DOHH2 (cell line): ENCODE data around the gene CCNC.
A peak's percentile ranks its signal among the peaks of the same experiment; 100 is the strongest.

Source experiments
- H3F3A ChIP-seq: fragments of 200-600 bp; sonication (generic), shearing (Covaris generic); 2 replicates; pipeline ENCODE4 v1.6.0; 2016; ENCODE audit warnings: antibody characterized with exemption, mild to moderate bottlenecking; ENCODE audit not compliant: control insufficient read depth, insufficient read depth
- H3K27ac ChIP-seq: fragments of 200-600 bp; sonication (generic); 2 replicates; pipeline ENCODE4 v1.5.1; 2014; ENCODE audit warnings: low read depth, mild to moderate bottlenecking, low read length, moderate library complexity
- H3K27me3 ChIP-seq: fragments of 200-600 bp; sonication (generic); 2 replicates; pipeline ENCODE4 v1.6.1; 2014; ENCODE audit warnings: mild to moderate bottlenecking, low read length, mixed read lengths; ENCODE audit not compliant: control insufficient read depth
- H3K36me3 ChIP-seq: fragments of 200-600 bp; sonication (generic); 2 replicates; pipeline ENCODE4 v1.6.1; 2014; ENCODE audit warnings: mild to moderate bottlenecking, low read length, moderate library complexity, mixed read lengths; ENCODE audit not compliant: control insufficient read depth
- H3K4me1 ChIP-seq: fragments of 200-600 bp; sonication (generic); 2 replicates; pipeline ENCODE4 v1.6.1; 2014; ENCODE audit warnings: mild to moderate bottlenecking, low read length, mixed read lengths; ENCODE audit not compliant: control insufficient read depth
- H3K4me2 ChIP-seq: fragments of 200-600 bp; sonication (generic); 2 replicates; pipeline ENCODE4 v1.6.0; 2014; ENCODE audit warnings: mild to moderate bottlenecking, low read length, moderate library complexity
- H3K4me3 ChIP-seq: fragments of 200-600 bp; sonication (generic); 2 replicates; pipeline ENCODE4 v1.5.1; 2014; ENCODE audit warnings: mild to moderate bottlenecking, low read length, mixed read lengths
- H3K79me2 ChIP-seq: fragments of 200-600 bp; sonication (generic); 2 replicates; pipeline ENCODE4 v1.6.1; 2014; ENCODE audit warnings: mild to moderate bottlenecking, low read length, mixed read lengths; ENCODE audit not compliant: control insufficient read depth
- H3K9me2 ChIP-seq: fragments of 200-600 bp; sonication (generic); replicated peaks from 2 replicates; pipeline ENCODE4 v1.6.1; 2014; ENCODE audit warnings: mild to moderate bottlenecking, low read length, mixed read lengths; ENCODE audit not compliant: control insufficient read depth
- H3K9me3 ChIP-seq: fragments of 200-600 bp; sonication (generic); 2 replicates; pipeline ENCODE4 v1.6.1; 2014; ENCODE audit warnings: antibody characterized with exemption, low read length, mixed read lengths; ENCODE audit not compliant: control insufficient read depth, insufficient read depth
- H4K20me1 ChIP-seq: fragments of 200-600 bp; sonication (generic); 2 replicates; pipeline ENCODE4 v1.6.0; 2014; ENCODE audit warnings: low read depth, mild to moderate bottlenecking, antibody characterized with exemption, low read length, moderate library complexity; ENCODE audit not compliant: control insufficient read depth, insufficient read depth
- CTCF ChIP-seq: fragments of 200-600 bp; sonication (generic); IDR thresholded peaks from one replicate; pipeline ENCODE4 v1.5.1; 2014; ENCODE audit warnings: antibody characterized with exemption, mild to moderate bottlenecking, low read depth, low read length; ENCODE audit not compliant: poor library complexity, severe bottlenecking
- EZH2phosphoT487 ChIP-seq: fragments of 200-600 bp; sonication (generic); IDR thresholded peaks from 2 replicates; pipeline ENCODE4 v1.6.1; 2017; ENCODE audit warnings: borderline replicate concordance, mild to moderate bottlenecking, antibody characterized with exemption, low read length, moderate library complexity, mixed read lengths

CCNC gene

DNA sequence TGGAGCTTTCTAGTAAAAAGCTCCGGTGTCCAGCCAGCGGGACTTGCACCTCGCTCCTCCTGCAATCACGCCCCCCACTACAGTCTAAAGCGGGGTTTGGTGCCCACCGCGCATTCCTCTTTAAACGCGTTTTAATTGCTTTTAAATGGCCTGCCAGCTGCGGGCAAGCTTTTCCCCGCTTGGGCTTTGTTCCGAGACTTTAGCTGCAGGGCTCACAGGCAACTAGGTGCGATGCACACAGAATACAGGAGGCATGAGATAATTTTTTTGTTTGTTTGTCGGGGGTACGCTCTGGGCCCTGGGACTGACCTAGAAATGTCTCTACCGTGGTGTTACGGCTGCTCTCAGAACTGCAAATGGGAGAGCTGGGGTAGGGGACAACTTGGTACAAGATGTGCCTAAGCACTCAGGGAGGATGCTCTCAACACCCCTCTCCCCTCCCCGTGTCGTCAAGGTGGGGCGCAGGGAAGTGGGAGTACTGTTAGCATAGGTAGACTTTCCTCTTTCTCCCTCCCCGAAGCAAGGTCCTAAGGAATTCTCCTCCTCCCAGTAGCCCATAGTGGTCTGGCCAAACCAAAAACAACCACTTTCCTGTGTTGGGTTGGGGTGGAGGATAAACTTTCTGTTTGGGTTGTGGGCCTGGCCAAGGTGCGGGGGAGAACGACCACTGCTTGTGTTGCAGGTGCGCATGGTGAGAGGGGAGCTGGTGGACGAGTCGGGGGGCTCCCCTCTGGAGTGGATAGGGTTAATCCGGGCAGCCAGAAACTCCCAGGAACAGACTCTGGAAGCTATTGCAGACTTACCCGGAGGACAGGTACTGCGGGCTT is 39.8 kb upstream of the CCNC start:
- TF ChIP-seq CTCF (no peak), EZH2phosphoT487 (0 out of 2 replicates have a peak, but pooled peaks have one; percentile 62)
- Histone ChIP-seq H3K36me3 (no peaks in the 10 kb centered on the region), H3K27ac (no peak overlapping the region), H3K9me2 (no peaks in the 10 kb centered on the region), H4K20me1 (no peaks in the 10 kb centered on the region), H3F3A (0 out of 2 replicates have a peak, but pooled peaks cover 2% of the 10 kb centered on the region), H3K4me1 (peaks cover 16% of the 10 kb centered on the region), H3K4me3 (no peak overlapping the region), H3K9me3 (no peaks in the 10 kb centered on the region), H3K27me3 (peaks cover 55% of the 10 kb centered on the region), H3K4me2 (no peak overlapping the region), H3K79me2 (no peaks in the 10 kb centered on the region)

DNA sequence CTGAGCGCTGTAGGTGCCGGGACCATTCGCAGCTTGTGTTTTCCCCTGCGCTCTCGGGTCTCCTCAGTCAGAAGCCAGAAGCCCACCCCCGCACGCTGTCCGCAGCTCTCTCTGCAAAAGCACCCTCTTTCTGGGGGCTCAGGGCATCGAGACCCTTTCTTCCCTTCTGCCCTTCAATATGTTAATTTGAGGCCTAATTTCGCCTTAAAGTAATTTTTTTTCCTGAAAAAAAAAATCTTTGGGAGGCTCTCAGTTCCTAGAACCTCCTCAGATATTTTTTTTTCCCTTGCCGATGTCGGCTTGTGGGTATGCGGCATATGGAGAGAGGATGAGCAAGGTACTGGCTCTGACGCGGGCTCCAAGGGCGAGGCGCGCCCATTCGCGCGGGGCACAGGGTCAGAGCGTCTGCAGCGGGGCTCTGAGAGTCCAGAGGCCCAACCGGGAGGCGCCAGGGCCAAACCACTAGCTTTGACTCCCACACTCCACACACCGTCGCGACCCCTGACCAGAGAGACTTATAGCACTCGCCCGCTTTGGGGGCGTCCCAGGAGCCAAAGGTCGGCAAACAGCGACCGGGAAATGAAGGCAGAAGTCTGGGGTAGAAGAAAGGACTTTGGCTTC is 39.1 kb upstream of the CCNC start:
- no peak overlapping the region for H3K4me3 ChIP-seq
- H3K27me3 ChIP-seq = peaks cover 57% of the 10 kb centered on the region
- no peak overlapping the region for H3K4me2 ChIP-seq
- H4K20me1 ChIP-seq = no peaks in the 10 kb centered on the region
- TF ChIP-seq EZH2phosphoT487 = no peak
- TF ChIP-seq CTCF = no peak
- no peaks in the 10 kb centered on the region for H3K9me3 ChIP-seq
- H3K36me3 ChIP-seq = no peaks in the 10 kb centered on the region
- H3F3A ChIP-seq = 0 out of 2 replicates have a peak, but pooled peaks cover 2% of the 10 kb centered on the region
- no peaks in the 10 kb centered on the region for H3K9me2 ChIP-seq
- peaks cover 16% of the 10 kb centered on the region for H3K4me1 ChIP-seq
- no peak overlapping the region for H3K27ac ChIP-seq
- no peaks in the 10 kb centered on the region for H3K79me2 ChIP-seq

GRCh38 chr6:99606656-99607415 is 38.4 kb upstream of the CCNC start, which contains the start of gene PRDM13:
TSS of gene PRDM13 (plus strand) at chr6:99606833. CDS start at chr6:99607035, 202 bp downstream.
- Histone ChIP-seq H3K27ac (no peak within 1 kb of the TSS), H3K79me2 (no peaks in the 10 kb centered on the region), H3K27me3 (peaks cover 57% of the 10 kb centered on the region), H3K36me3 (no peaks in the 10 kb centered on the region), H3F3A (0 out of 2 replicates have a peak, but pooled peaks cover 2% of the 10 kb centered on the region), H3K9me3 (no peaks in the 10 kb centered on the region), H3K4me1 (peaks cover 16% of the 10 kb centered on the region), H3K4me2 (no peak within 1 kb of the TSS), H4K20me1 (no peaks in the 10 kb centered on the region), H3K9me2 (no peaks in the 10 kb centered on the region), H3K4me3 (no peak within 1 kb of the TSS)
- no peak for TF ChIP-seq EZH2phosphoT487
- no peak for TF ChIP-seq CTCF
